HepG2 (cell line): ENCODE results near the gene INO80B. TPM values are rescaled to one million over a fixed set of nuclear protein-coding genes. Genes with fewer than 3 reads are reported as not detected.

ENCODE experiments used
- IRF2 ChIP-seq: IDR thresholded peaks from 2 replicates; pipeline ENCODE4 v1.6.1; 2018; ENCODE audit warnings: missing genetic modification reagents, missing compliant biosample characterization
- KAT8 ChIP-seq: IDR thresholded peaks from 2 replicates; pipeline ENCODE4 v1.6.1; 2016; ENCODE audit warnings: missing genetic modification reagents, missing compliant biosample characterization
- KDM2A ChIP-seq: sonication (generic); formaldehyde crosslinking; IDR thresholded peaks from 2 replicates; pipeline ENCODE4 v1.4.0; 2020; ENCODE audit warnings: low read depth, missing genetic modification reagents, borderline replicate concordance
- MLLT10 ChIP-seq: sonication (generic); formaldehyde crosslinking; IDR thresholded peaks from 2 replicates; pipeline ENCODE4 v1.4.0; 2020; ENCODE audit warnings: missing genetic modification reagents
- MTA1 ChIP-seq: sonication (generic); formaldehyde crosslinking; IDR thresholded peaks from 2 replicates; pipeline ENCODE4 v1.4.0; 2020; ENCODE audit warnings: missing genetic modification reagents, mild to moderate bottlenecking, borderline replicate concordance
- MYNN ChIP-seq: sonication (generic); formaldehyde crosslinking; IDR thresholded peaks from 2 replicates; pipeline ENCODE4 v1.4.0; 2020; ENCODE audit warnings: mild to moderate bottlenecking, low read depth, missing genetic modification reagents
- NFATC3 ChIP-seq: sonication (generic); formaldehyde crosslinking; IDR thresholded peaks from 2 replicates; pipeline ENCODE4 v1.5.1; 2020; ENCODE audit warnings: mild to moderate bottlenecking, missing genetic modification reagents
- NR1H2 ChIP-seq: sonication (generic); formaldehyde crosslinking; IDR thresholded peaks from 2 replicates; pipeline ENCODE4 v1.8.1; 2022; ENCODE audit warnings: low read depth, missing genetic modification reagents, borderline replicate concordance
- NR2F1 ChIP-seq, 2 experiments: fragments of 450-650 bp in 1 of 2; formaldehyde crosslinking in 1 of 2; IDR thresholded peaks; 2 replicates each; pipeline versions ENCODE4 v1.5.0 to v1.6.1; 2016 to 2020; ENCODE audit warnings: mild to moderate bottlenecking in 1 of 2, missing compliant biosample characterization in 1 of 2, missing genetic modification reagents in 1 of 2, moderate library complexity in 1 of 2
- PAF1 ChIP-seq: IDR thresholded peaks from 2 replicates; pipeline ENCODE4 v1.6.1; 2016; ENCODE audit warnings: missing genetic modification reagents, missing compliant biosample characterization
- RFXANK ChIP-seq: IDR thresholded peaks from 2 replicates; pipeline ENCODE4 v1.6.1; 2016
- SMARCC2 ChIP-seq: fragments of 450-650 bp; IDR thresholded peaks from 2 replicates; pipeline ENCODE4 v1.6.1; 2017; ENCODE audit warnings: antibody characterized with exemption, mild to moderate bottlenecking
- ZEB1 ChIP-seq: IDR thresholded peaks from 2 replicates; pipeline ENCODE4 v1.6.1; 2012; ENCODE audit warnings: mild to moderate bottlenecking, low read depth, inconsistent platforms; ENCODE audit not compliant: insufficient replicate concordance
- ZNF350 ChIP-seq: sonication (generic); formaldehyde crosslinking; IDR thresholded peaks from 2 replicates; pipeline ENCODE4 v1.4.0; 2020; ENCODE audit warnings: mild to moderate bottlenecking, low read depth, missing genetic modification reagents, borderline replicate concordance
- ZNF616 ChIP-seq: sonication (generic); formaldehyde crosslinking; IDR thresholded peaks from 2 replicates; pipeline ENCODE4 v1.5.0; 2020; ENCODE audit warnings: low read depth, mild to moderate bottlenecking, missing genetic modification reagents
- ZNF768 ChIP-seq: sonication (generic); formaldehyde crosslinking; IDR thresholded peaks from 2 replicates; pipeline ENCODE4 v1.4.0; 2020; ENCODE audit warnings: missing genetic modification reagents
- ZNF883 ChIP-seq: sonication (generic); formaldehyde crosslinking; IDR thresholded peaks from 2 replicates; pipeline ENCODE4 v1.5.1; 2020; ENCODE audit warnings: mild to moderate bottlenecking, missing genetic modification reagents; ENCODE audit errors: not compliant biosample characterization
- ZZZ3 ChIP-seq: sonication (generic); formaldehyde crosslinking; IDR thresholded peaks from 2 replicates; pipeline ENCODE4 v1.4.0; 2020; ENCODE audit warnings: missing genetic modification reagents, mild to moderate bottlenecking, borderline replicate concordance
- polyA plus RNA-seq, 8 experiments: library from polyadenylated mRNA; depleted of rRNA in 3 of 8; stranded (reverse) in 7 of 8; unstranded in 1 of 8; fragments of >200 nt; fragmentation: Illumina TruSeq in 4 of 8; extraction: Trizol in 4 of 8; gene quantifications; 2 replicates each; pipeline versions ENCODE4 v1.2.1 to v1.2.3, GENCODE V29; 2011 to 2016; ENCODE audit warnings: low read depth in 4 of 8, missing spikeins in 1 of 8, mixed read lengths in 1 of 8; ENCODE audit not compliant: insufficient read depth in 1 of 8
- total RNA-seq, 5 experiments: library from RNA; depleted of rRNA; stranded (reverse); fragments of >200 nt; fragmentation: Illumina TruSeq; extraction: Trizol; gene quantifications; 2 replicates each; pipeline ENCODE4 v1.2.3, GENCODE V29; 2016; ENCODE audit warnings: low read depth in 1 of 5
- TF ChIP-seq, protein P1 (sequence below), 2 experiments: sonication (generic) in 1 of 2; formaldehyde crosslinking in 1 of 2; IDR thresholded peaks; 2 replicates each; pipeline versions ENCODE4 v1.4.0 to v1.6.1; 2016 to 2020; ENCODE audit warnings: borderline replicate concordance in 1 of 2, low read depth in 1 of 2, mild to moderate bottlenecking in 1 of 2, missing genetic modification reagents in 1 of 2
- TF ChIP-seq, protein P2 (sequence below): sonication (generic); formaldehyde crosslinking; IDR thresholded peaks from 2 replicates; pipeline ENCODE4 v1.4.0; 2020; ENCODE audit warnings: missing genetic modification reagents
- TF ChIP-seq, protein P3 (sequence below): sonication (generic); formaldehyde crosslinking; IDR thresholded peaks from 2 replicates; pipeline ENCODE4 v1.4.0; 2020; ENCODE audit warnings: low read depth, mild to moderate bottlenecking, missing genetic modification reagents

The INO80B gene
- total and polyA plus RNA-seq, 2 of the 13 experiments (the other 11 are each of a cell fraction or from before 2014, with no cell fraction given): 6.2 to 14.5 TPM

DNA sequence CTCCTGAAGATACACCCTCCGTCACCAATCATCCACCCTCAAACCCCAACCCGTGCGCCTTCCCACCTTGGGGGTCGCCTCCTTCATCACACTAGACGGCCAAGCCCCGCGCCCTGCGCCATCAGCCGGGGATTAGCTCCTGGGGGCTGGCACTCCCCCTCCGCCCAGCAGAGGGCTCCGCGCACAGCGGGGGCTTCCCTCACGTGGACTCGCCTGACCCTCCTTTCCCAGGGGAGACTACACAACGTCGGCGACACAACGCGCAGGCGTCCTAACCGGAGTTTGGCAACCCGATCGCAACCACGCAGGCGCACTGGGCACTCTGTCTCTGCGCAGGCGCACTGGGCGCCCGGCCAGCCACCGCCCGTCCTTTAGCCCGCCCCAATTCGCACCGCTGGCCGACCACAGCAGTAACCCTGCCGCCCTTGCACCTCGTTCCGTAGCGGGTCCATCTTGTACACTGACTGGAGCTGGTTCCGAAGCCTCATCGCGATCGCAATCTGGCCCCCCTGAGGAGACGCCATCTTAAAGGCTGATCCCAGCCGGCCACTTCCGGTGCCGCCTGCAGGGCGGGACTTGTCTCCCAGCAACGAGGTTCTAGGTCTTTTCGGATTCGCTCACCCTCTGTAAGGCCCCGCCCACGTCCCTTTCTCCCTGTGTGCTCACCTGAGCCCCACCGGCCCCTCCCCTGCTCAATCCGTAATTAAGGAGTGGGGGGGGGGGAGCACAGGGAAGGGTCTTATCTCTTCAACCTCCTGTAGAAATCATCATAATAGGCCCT, 52.4 kb downstream of the INO80B start, which contains the start of gene PCGF1 (continued):
- TF ChIP-seq, protein P1, sequence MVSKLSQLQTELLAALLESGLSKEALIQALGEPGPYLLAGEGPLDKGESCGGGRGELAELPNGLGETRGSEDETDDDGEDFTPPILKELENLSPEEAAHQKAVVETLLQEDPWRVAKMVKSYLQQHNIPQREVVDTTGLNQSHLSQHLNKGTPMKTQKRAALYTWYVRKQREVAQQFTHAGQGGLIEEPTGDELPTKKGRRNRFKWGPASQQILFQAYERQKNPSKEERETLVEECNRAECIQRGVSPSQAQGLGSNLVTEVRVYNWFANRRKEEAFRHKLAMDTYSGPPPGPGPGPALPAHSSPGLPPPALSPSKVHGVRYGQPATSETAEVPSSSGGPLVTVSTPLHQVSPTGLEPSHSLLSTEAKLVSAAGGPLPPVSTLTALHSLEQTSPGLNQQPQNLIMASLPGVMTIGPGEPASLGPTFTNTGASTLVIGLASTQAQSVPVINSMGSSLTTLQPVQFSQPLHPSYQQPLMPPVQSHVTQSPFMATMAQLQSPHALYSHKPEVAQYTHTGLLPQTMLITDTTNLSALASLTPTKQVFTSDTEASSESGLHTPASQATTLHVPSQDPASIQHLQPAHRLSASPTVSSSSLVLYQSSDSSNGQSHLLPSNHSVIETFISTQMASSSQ (IDR thresholded peaks at IDR 0.05; ENCODE audit: low read depth): 0 out of 2 replicates have a peak, but pooled peaks have one; percentile 3
- TF ChIP-seq, protein P1 (CRISPR knock-in tag; IDR thresholded peaks at IDR 0.05; ENCODE audit: borderline replicate concordance): peak; percentile 86; the same call in 1 of the 2 replicates
- TF ChIP-seq RFXANK (CRISPR knock-in tag) (no peak; the same call in 1 of the 2 replicates), NR2F1 (CRISPR knock-in tag; IDR thresholded peaks at IDR 0.05) (0 out of 4 replicates have a peak, but pooled peaks of 1 of the 2 experiments have one; percentile 6), NFATC3 (CRISPR knock-in tag) (no peak), MTA1 (CRISPR knock-in tag) (peak; percentile 81; the same call in 1 of the 2 replicates), SMARCC2 (no peak), ZNF768 (CRISPR knock-in tag) (peak; percentile 80), IRF2 (CRISPR knock-in tag) (peak; percentile 92), KDM2A (CRISPR knock-in tag) (peak; percentile 100), NR1H2 (CRISPR knock-in tag) (no peak; the same call in 1 of the 2 replicates), MLLT10 (CRISPR knock-in tag) (no peak), ZNF616 (CRISPR knock-in tag) (0 out of 2 replicates have a peak, but pooled peaks have one; percentile 79), ZZZ3 (peak; percentile 74), KAT8 (CRISPR knock-in tag) (peak; percentile 94), PAF1 (CRISPR knock-in tag) (no peak), ZNF883 (CRISPR knock-in tag) (peak; percentile 73), ZEB1 (no peak), MYNN (CRISPR knock-in tag) (no peak), ZNF350 (CRISPR knock-in tag) (peak; percentile 87)
- TF ChIP-seq, protein P2, sequence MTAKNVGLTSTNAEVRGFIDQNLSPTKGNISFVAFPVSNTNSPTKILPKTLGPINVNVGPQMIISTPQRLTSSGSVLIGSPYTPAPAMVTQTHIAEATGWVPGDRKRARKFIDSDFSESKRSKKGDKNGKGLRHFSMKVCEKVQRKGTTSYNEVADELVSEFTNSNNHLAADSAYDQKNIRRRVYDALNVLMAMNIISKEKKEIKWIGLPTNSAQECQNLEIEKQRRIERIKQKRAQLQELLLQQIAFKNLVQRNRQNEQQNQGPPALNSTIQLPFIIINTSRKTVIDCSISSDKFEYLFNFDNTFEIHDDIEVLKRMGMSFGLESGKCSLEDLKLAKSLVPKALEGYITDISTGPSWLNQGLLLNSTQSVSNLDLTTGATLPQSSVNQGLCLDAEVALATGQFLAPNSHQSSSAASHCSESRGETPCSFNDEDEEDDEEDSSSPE (CRISPR knock-in tag): peak; percentile 85; the same call in 1 of the 2 replicates
- TF ChIP-seq, protein P3, sequence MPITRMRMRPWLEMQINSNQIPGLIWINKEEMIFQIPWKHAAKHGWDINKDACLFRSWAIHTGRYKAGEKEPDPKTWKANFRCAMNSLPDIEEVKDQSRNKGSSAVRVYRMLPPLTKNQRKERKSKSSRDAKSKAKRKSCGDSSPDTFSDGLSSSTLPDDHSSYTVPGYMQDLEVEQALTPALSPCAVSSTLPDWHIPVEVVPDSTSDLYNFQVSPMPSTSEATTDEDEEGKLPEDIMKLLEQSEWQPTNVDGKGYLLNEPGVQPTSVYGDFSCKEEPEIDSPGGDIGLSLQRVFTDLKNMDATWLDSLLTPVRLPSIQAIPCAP (CRISPR knock-in tag): no peak
